ENCODE measurements around the gene RAD51C.
"Not testable (repeated sequence)": the region's sequence is repeated elsewhere in the genome, so short reads cannot be mapped to it uniquely, and the experiment has no call there.

The RAD51C gene

DNA sequence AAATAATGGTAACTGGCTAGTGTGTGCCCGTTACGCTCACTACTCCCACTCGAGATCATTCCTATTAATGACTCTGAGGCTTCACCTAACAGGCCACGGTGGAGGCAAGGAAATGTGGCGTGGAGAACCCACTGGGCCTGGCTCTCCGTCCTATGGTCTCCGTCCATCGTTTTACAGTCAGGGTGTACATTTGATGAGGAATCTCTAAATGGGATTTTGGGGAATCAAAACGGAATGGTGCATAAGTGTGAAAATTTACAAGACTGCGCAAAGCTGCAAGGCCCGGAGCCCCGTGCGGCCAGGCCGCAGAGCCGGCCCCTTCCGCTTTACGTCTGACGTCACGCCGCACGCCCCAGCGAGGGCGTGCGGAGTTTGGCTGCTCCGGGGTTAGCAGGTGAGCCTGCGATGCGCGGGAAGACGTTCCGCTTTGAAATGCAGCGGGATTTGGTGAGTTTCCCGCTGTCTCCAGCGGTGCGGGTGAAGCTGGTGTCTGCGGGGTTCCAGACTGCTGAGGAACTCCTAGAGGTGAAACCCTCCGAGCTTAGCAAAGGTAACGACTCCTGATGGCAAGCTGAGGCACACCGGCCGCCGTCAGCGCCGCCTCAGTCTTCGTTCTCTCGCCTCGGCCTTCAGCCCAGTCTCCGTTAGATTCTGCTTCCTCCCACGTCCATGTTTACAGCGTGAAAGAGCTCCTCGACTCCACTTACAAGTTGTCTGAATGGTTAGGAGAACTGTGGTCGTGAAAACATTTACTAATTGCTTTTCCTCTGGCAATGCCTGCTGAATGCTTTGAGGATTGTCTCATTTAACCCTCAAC lies at the start of gene RAD51C:
RAD51C (plus strand) TSS at position 364 of the 817 bp plus-strand sequence; CDS start at position 406, 42 bp downstream.
- DNase-seq = peak; percentile 87

DNA sequence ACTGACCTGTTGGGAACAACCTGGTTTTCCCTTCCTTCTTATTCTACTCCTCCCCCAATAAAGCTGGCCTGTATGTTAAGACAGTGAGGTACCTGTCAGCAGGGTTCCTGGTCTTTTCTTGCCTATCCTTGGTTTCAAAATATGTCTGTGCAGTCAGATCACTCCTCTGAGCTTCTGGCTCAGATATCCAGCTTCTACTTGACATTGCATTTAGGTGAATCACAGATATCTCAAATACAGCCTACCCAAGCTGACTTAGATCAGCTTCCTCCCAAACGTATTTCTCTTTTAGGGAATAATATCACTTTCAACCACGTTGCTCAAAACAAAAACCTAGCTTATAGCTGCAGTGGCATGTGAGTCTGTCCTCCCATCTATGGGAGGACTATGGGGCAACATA lies 49.3 kb upstream of the RAD51C start:
- DNase-seq = no peak

DNA sequence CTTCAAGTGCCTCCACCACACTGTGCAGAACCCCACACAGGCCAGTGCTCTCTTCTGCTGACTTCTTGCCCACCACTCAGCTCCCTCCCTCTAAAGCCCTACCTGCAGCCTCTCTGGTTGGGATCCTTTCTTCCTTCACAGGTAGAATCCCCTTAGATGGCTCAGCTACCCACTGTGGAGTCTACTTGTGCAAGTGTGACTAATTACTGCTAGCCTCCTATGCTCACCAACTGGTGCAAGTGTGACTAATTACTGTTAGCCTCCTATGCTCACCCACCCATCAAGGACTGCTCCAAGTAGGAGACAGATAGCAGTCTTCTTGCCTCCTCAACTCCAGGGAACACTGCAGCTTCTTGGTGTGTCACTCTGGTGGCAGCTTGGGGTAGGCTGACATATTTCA lies 44.2 kb upstream of the RAD51C start:
- DNase-seq = no peak

DNA sequence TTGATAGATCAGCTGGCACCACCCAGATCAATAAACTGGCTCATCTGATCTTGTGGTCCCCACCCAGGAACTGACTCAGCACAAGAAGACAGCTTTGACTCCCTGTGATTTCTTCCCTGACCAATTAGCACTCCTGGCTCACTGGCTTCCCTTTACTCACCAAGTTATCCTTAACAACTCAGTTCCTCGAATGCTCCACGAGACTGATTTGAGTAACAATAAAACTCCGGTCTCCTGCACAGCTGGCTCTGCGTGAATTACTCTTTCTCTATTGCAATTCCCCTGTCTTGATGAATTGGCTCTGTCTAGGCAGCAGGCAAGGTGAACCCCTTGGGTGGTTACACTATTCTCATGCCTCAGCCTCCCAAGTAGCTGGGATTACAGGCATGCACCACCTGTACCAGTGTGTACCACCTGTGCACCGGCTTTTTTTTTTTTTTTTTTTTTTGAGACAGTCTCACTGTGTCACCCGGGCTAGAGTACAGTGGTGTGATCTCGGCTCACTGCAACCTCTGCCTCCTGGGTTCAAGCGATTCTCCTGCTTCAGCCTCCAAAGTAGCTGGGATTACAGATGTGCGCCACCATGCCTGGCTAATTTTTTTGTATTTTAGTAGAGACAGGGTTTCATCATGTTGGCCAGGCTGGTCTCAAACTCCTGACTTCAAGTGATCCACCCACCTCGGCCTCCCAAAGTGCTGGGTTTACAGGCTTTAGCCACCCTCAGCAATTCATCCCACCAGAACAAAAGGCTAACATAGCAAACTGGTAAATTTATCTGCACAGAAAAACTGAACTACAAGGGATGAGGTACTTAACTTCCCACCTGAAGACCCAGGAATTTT lies 34.2 kb upstream of the RAD51C start:
- peak; percentile 22 for DNase-seq

DNA sequence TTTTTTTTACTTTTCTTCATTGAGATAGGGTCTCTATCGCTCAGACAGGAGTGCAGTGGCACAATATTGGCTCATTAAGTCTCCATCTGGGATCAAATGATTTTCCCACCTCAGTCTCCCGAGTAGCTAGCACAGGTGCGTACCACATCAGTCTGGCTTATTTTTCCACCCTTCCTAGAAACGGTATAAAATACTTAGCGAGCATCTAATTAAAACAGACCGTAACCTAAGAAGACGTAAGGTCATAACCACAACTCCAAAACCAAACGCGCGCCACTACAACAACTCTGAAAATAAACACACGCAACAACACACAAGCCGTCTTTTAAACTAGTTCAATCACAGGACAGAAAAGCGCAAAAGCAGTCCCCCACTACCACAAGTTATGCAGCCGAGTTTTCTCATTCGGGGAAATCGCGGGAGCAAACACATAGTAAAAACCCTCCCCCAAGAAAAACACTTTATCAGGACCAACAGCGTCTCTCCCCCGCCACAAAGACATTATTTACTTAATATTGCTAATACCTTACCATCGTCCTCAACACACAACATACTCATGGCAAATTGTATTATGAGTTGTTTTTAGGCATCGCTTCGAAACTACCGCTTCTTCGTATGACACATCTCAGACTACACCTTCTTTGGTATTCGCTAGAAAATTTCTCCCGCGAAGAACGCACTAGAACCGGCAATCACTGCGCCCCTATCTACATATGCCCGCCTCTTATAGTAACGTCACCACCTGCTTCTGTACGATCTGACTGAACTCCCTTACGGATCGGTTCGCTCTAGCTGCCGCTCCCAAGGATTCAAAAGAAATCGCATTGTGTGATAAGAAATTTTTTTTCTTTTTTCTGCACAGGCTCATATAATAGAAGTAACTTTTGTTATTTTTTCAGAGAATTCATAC lies 33.3 kb upstream of the RAD51C start:
- DNase-seq = peak; percentile 92

DNA sequence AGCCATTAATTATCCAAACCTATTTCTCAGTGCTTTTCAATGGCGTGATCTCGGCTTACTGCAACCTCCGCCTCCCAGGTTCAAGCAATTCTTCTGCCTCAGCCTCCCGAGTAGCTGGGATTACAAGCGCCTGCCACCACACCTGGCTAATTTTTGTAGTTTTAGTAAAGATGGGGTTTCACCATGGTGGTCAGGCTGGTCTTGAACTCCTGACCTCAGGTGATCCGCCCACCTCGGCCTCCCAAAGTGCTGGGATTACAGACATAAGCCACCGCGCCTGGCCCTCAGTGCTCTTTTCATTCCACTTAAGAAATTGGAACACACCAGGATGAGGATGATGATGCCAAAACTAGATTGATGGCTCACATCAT lies 32.7 kb upstream of the RAD51C start:
- not testable (repeated sequence) for DNase-seq

DNA sequence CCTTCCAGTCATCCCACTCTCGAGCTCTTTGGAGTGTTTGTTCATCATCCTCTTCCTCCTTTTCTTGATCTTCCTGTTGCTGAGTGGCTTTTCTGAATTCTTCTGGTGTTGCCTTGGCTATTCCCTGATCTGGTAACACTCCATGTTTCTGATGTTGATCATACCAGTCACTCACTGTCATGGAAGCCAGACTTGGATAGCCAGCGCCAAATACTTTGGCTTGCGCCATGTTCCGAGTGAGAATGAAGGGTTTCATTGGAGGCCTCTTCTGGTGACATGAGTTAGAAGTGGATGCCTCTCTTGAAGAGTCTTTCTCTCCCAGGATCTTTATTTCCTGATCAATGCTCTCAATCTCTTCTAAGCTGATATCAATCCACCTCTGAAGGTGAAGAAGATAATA lies 31.8 kb upstream of the RAD51C start:
- no peak for DNase-seq

DNA sequence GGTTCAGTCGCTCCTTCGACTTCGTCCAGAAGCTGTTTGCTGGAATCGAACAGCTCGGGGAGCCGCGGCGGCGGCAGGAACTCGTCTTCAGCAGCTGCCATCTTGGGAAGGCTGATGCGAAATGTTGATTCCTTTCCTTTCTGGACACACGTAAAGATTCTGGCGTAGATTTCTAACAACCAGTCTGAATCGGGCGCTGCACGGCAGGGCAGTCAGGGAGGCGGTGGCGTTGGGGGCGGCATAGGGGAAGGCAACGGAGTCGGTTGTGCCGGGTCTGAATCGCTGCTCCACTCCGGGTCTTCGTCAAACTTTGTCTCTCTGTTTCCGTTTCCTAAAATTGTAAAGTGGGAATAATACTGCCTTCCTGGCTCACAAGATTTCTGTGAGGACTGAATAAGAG lies 30.9 kb upstream of the RAD51C start:
- DNase-seq = no peak

DNA sequence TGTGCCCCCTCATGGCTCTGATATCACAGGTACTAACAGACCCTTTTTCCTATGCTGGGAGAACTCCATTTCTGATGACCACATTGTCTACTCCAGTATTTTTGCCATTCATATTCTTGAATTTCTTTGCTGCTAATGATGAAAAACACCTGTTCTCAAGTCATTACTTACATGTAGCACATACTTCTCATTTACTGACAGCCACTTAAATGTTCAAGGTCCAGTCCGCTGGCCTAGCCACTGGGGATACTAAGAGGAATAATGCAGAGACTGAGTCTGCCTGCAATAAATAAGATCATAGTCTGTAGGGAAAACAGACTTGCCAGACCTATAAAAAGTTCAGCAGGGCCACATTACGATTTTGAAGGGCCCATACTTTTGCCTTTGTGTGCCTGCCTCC lies 28.1 kb upstream of the RAD51C start:
- DNase-seq = no peak

DNA sequence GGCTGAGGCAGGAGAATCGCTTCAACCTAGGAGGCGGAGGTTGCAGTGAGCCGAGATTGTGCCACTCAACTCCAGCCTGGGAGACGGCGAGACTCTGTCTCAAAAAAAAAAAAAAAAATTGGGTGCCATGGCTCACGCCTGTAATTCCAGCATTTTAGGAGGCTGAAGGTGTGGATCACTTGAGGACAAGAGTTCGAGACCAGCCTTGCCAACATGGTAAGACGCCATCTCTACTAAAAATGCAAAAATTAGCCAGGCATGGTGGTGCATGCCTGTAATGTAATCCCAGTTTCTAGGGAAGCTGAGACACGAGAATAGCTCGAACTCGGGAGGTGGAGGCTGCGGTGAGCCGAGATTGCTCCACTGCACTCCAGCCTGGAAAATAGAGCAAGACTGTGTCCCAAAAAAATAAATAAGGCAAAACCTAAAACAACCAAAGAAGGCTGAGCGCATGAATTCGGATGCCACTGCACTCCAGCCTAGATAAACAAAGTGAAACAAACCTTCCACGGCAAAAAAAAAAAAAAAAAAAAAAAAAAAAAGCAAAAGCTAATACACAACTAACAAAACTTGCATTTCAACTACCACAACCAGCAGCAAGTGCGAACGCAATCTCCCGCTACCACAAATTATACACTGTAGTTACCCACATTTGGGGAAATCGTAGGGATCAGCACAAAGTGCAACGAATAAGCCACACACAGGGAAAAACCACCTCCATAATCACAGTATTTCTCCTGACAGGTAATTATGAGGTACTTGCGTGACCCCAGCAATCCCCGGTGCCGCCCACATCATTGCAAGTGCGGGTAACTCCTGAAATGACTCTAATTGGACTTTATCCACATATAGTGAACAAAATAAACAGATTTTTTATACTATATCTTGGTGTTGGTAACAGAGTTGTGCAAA lies 26.2 kb upstream of the RAD51C start:
- no peak for DNase-seq

DNA sequence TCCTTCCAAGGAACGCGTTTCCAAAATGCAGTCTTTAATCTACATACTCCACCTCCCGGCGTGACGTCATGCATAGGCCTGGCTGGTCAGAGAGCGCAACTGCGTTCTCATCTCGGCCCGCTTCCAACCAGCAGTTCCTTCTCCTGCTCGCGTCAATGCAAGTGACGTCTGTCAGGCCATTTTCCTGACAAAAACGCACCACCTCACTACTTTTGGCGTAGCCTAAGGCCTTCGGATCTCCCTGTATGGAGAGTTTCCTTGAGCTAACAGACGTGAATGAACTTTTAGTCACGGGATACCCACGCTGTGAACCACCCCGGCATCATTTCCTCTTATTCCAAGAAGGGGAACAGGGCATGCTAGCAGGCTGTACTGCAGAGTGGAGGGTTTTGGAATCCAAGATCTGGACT lies 25.5 kb upstream of the RAD51C start:
- peak; percentile 49 for DNase-seq

DNA sequence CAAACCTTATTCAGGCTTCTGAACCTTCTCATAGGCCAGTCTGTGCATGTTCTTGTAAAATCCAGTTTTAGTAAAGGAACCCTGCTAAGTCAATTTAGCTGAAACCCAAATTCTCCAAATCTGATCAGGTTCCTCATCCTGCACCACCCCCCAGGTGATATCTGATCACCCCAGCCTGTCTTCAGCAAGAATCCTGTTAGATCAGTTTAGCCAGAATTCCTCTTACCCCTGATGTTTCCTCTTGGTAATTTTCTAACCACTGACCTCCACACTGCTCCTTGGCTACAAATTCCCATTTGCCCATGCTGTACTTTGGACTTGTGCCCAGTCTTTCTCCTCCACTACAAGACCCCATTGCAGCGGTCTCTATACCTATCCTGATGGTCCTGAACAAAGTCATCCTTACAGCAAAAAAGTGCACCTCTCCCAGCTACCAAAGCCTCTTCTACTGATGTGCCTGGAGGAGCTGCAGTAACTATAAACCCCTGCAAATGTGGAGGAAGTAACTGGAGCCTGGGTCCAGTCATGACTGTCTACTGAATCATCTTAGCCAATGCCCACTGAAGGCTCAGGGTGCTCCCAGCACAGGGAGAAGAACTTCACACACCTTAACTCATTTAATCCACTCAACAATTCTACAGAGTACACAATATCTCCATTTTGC lies 24.3 kb upstream of the RAD51C start:
- DNase-seq = no peak

DNA sequence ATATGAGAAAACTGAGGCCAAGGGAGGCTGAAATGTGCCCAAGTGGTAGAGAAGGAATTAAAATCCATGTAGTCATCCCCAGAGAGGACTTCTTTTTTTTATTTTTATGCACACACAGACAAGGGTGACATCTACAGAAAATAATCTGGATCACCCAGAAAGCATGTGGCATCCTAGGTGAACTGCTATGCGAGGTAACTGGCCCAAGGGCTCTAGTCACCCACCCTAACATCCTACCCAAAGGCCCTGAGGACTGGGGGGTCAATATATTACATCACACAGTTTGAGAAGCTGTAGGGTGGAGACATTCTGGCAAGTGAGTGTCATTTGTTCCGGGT lies 23.8 kb upstream of the RAD51C start:
- DNase-seq = no peak

DNA sequence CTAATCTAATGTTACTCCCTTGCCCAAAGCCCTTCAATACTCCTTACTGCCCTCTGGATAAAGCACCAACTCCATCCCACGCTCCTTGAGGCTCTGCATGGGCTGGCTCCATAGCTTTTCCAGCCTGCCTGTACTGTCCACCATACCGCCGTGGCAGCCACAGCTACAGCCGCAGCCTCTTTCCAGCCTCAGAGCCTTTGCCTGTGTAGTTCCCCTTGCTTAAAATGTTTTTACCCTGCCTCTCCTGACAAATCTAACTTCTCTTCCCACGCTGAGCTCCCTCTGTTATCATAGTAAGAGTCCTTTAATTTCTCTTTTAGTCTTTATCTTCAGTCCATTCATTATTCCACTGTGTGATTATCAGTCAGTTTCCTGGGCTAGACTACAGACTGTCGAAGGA lies 22.5 kb upstream of the RAD51C start:
- DNase-seq = no peak

DNA sequence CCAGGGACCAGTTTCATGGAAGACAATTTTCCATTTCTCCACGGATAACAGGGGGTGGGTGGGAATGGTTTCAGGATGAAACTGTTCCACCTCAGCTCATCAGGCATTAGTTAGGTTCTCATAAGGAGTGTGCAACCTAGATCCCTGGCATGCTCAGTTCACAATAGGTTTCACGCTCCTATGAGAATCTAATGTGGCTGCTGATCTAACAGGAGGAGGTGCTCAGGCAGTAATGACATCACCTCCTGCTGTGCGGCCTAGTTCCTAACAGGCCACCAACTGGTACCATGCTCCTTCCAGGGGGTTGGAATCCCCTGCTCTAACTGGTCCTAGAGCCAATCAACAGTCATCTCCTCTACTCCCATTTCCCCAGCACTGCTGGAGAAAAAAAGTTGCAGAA lies 20.4 kb upstream of the RAD51C start:
- no peak for DNase-seq

DNA sequence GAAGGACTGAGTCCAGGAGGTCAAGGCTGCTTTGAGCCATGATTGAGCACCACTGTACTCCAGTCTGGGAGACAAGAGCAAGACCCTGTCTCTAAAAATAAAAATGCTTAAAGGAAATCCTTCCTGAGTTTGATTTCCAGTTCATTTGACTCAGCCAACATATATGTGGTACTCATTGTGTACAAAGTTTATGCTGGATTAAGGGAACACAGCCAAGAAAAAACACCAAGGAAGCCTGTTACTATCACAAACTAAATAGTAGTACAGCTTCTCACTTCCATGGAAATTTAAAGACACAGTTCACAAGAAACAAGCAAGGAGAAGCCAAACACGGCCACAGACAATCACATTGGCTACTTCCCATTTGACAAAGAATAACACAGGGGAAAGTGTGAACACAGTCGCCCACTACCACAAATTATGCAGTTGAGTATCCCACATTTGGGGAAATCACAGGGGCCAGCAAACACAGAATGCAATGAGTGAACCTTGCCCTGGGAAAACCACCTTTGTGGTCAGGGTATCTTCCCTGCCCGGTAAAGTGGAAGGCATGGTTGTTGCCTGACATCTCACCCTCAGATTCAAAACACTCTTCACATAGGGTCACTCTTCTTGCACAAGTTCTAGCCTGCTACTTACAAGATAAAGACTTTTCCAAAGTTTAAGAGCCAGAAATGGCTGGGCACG lies 15.1 kb upstream of the RAD51C start:
- no peak for DNase-seq

DNA sequence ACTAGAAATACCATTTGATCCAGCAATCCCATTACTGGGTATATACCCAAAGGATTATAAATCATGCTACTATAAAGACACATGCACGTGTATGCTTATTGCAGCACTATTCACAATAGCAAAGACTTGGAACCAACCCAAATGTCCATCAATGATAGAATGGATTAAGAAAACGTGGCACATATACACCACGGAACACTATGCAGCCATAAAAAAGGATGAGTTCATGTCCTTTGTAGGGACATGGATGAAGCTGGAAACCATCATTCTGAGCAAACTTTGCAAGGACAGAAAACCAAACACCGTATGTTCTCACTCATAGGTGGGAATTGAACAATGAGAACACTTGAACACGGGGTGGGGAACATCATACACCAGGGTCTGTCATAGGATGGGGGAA lies 14.1 kb upstream of the RAD51C start:
- DNase-seq = not testable (repeated sequence)

DNA sequence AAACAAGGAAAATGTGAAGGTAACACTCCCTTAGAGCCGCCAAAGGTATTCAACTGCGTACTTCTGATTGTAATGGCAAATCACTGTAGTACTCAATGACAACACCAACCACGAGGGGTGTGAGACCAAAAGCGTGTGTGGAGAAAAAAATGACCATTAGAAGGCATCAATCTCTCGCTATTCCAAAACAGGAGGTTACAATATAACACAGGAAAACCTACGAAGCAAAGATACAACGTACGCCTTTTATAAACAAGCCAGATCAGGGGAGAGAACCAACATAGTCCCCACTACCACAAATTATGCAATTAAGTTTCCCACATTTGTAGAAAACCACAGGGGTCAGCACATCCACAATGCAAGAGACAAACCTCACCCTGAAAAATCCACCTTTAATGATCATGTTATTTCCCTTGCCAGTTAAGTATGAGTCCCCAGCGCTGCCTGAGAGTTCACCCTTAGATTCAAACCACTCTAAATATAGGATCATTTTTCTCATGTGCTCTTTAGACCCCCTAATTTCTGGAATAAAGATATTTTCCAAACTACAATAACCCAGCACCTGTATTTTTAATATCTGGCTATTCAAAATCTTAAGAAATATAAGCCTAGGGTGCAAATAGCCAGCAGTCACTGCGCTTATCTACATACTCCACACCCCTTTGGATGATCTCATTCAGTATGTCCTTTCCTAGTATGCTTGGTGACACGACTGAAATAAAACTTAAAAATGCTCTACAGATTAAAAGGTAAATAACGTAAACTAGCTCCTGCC lies 13.0 kb upstream of the RAD51C start:
- no peak for DNase-seq

DNA sequence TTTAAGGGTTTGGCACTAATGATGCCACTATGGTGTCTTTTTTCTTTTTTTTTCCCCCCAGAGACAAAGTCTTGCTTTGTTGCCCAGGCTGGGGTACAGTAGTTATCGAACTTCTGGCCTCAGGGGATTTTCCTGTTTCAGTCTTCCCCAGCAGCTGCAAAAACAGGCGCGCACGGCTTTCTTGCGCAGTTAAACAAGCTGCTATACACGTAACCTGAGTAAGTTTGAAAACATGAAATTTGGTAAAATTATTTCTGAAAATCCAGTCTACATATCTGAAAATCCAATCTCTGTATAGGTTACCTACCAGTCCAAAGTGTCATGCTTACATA lies 12.4 kb upstream of the RAD51C start:
- no peak for DNase-seq

DNA sequence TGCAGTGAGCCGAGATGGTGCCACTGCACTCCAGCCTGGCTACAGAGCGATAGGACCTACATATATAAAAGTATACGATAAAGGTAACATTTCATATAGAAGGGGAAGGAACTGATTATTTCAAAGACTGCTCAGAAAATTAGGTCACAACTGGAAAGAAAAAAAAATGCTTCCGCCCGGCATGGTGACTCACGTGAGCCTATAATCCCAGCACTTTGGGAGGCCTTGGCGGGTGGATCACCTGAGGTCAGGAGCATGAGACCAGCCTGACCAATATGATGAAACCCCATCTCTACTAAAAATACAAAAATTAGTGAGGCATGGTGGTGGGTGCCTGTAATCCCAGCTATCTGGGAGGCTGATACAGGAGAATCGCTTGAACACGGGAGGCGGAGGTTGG lies 8.4 kb upstream of the RAD51C start:
- no peak for DNase-seq
